H9 (cell line): ENCODE results near the gene FARP1. TPM values are rescaled to one million over a fixed set of nuclear protein-coding genes. Genes with fewer than 3 reads are reported as not detected.

Source experiments
- DNase-seq: peaks from one replicate; pipeline ENCODE4 v3.0.0-alpha.2; 2017
- H2AFZ ChIP-seq: one replicate; pipeline ENCODE4 v1.6.1; 2013; ENCODE audit warnings: mild to moderate bottlenecking, low read length, control low read depth, moderate library complexity
- H2AK5ac ChIP-seq: 2 replicates; pipeline ENCODE4 v1.6.1; 2013; ENCODE audit warnings: low read length, control low read depth, mixed read lengths; ENCODE audit not compliant: insufficient read length
- H2BK120ac ChIP-seq: one replicate; pipeline ENCODE4 v1.6.1; 2013; ENCODE audit warnings: low read depth, mild to moderate bottlenecking, low read length, control low read depth, inconsistent platforms; ENCODE audit not compliant: poor library complexity, severe bottlenecking
- H2BK12ac ChIP-seq: 2 replicates; pipeline ENCODE4 v1.6.1; 2013; ENCODE audit warnings: low read length, control low read depth, mixed read lengths, low read depth; ENCODE audit not compliant: insufficient read length
- H2BK15ac ChIP-seq: 2 replicates; pipeline ENCODE4 v1.6.1; 2013; ENCODE audit warnings: low read depth, low read length, control low read depth
- H2BK20ac ChIP-seq: one replicate; pipeline ENCODE4 v1.6.1; 2013; ENCODE audit warnings: low read depth, mild to moderate bottlenecking, low read length, control low read depth, inconsistent platforms; ENCODE audit not compliant: poor library complexity, severe bottlenecking
- H2BK5ac ChIP-seq: 2 replicates; pipeline ENCODE4 v1.6.1; 2013; ENCODE audit warnings: low read length, control low read depth, mixed read lengths; ENCODE audit not compliant: insufficient read length
- H3K14ac ChIP-seq: 2 replicates; pipeline ENCODE4 v1.6.1; 2013; ENCODE audit warnings: low read length, control low read depth; ENCODE audit not compliant: insufficient read depth
- H3K18ac ChIP-seq: 2 replicates; pipeline ENCODE4 v1.6.1; 2013; ENCODE audit warnings: low read depth, mild to moderate bottlenecking, mixed read lengths, low read length, control low read depth; ENCODE audit not compliant: insufficient read length
- H3K23ac ChIP-seq: 2 replicates; pipeline ENCODE4 v1.6.1; 2013; ENCODE audit warnings: low read length, control low read depth, mixed read lengths, low read depth; ENCODE audit not compliant: insufficient read length
- H3K23me2 ChIP-seq: 2 replicates; pipeline ENCODE4 v1.6.1; 2013; ENCODE audit warnings: low read depth, mild to moderate bottlenecking, mixed read lengths, low read length, control low read depth; ENCODE audit not compliant: insufficient read length, poor library complexity, severe bottlenecking
- H3K27ac ChIP-seq: 2 replicates; pipeline ENCODE4 v1.5.1; 2013; ENCODE audit warnings: low read length, control low read depth, mixed read lengths, low read depth; ENCODE audit not compliant: insufficient read length
- H3K27me3 ChIP-seq: 2 replicates; pipeline ENCODE4 v1.6.1; 2013; ENCODE audit warnings: low read length, control low read depth, inconsistent platforms; ENCODE audit not compliant: insufficient read depth
- H3K4ac ChIP-seq: 2 replicates; pipeline ENCODE4 v1.6.1; 2013; ENCODE audit warnings: low read depth, mild to moderate bottlenecking, control low read depth, inconsistent platforms, low read length, moderate library complexity
- H3K4me1 ChIP-seq: 2 replicates; pipeline ENCODE4 v1.6.1; 2013; ENCODE audit warnings: low read length, control low read depth, inconsistent platforms; ENCODE audit not compliant: insufficient read depth
- H3K4me2 ChIP-seq: 2 replicates; pipeline ENCODE4 v1.6.1; 2013; ENCODE audit warnings: low read length, control low read depth, mixed read lengths; ENCODE audit not compliant: insufficient read length, insufficient read depth
- H3K56ac ChIP-seq: 2 replicates; pipeline ENCODE4 v1.6.1; 2013; ENCODE audit warnings: low read depth, mild to moderate bottlenecking, mixed read lengths, low read length, control low read depth; ENCODE audit not compliant: insufficient read length
- H3K79me1 ChIP-seq: 2 replicates; pipeline ENCODE4 v1.6.1; 2013; ENCODE audit warnings: low read depth, mild to moderate bottlenecking, moderate library complexity, low read length, control low read depth, inconsistent platforms; ENCODE audit not compliant: insufficient read depth, poor library complexity, severe bottlenecking
- H3K79me2 ChIP-seq: 2 replicates; pipeline ENCODE4 v1.6.1; 2013; ENCODE audit warnings: low read length, control low read depth, inconsistent platforms; ENCODE audit not compliant: insufficient read depth
- H3K9ac ChIP-seq: 2 replicates; pipeline ENCODE4 v1.6.1; 2013; ENCODE audit warnings: low read length, control low read depth, mixed read lengths; ENCODE audit not compliant: insufficient read length; ENCODE audit errors: extremely low read depth
- H3K9me3 ChIP-seq: one replicate; pipeline ENCODE4 v1.6.1; 2013; ENCODE audit warnings: low read depth, low read length, inconsistent platforms; ENCODE audit not compliant: control insufficient read depth
- H3T11ph ChIP-seq: one replicate; pipeline ENCODE4 v1.6.1; 2013; ENCODE audit warnings: mild to moderate bottlenecking, low read length, control low read depth, inconsistent platforms
- H4K20me1 ChIP-seq: one replicate; pipeline ENCODE4 v1.6.1; 2013; ENCODE audit not compliant: control insufficient read depth, insufficient read length, insufficient read depth
- H4K5ac ChIP-seq: 2 replicates; pipeline ENCODE4 v1.6.1; 2013; ENCODE audit warnings: low read depth, mild to moderate bottlenecking, mixed read lengths, low read length, control low read depth; ENCODE audit not compliant: insufficient read length
- H4K8ac ChIP-seq: replicated peaks from 2 replicates; pipeline ENCODE4 v1.6.1; 2013; ENCODE audit warnings: low read length, control low read depth, mixed read lengths, low read depth; ENCODE audit not compliant: insufficient read length
- H4K91ac ChIP-seq: 2 replicates; pipeline ENCODE4 v1.6.1; 2013; ENCODE audit warnings: low read depth, mild to moderate bottlenecking, moderate library complexity, mixed read lengths, low read length, control low read depth; ENCODE audit not compliant: insufficient read length
- H3K27ac Mint-ChIP-seq, 3 experiments: 2 replicates in 2 of 3; 3 replicates in 1 of 3; pipeline ENCODE4 v1.8.0; 2020 to 2021; ENCODE audit warnings: mixed read lengths in 3 of 3, mild to moderate bottlenecking in 1 of 3, moderate library complexity in 1 of 3
- H3K27me3 Mint-ChIP-seq: 2 replicates; pipeline ENCODE4 v1.8.0; 2021; ENCODE audit warnings: low read depth, mild to moderate bottlenecking, moderate library complexity, mixed read lengths
- H3K36me3 Mint-ChIP-seq, 3 experiments: 2 replicates in 2 of 3; 3 replicates in 1 of 3; pipeline ENCODE4 v1.8.0; 2020 to 2021; ENCODE audit warnings: low read depth in 3 of 3, mixed read lengths in 3 of 3; ENCODE audit not compliant: insufficient read depth in 1 of 3
- H3K4me1 Mint-ChIP-seq, 2 experiments: 2 replicates each; pipeline ENCODE4 v1.8.0; 2020; ENCODE audit warnings: mixed read lengths in 2 of 2
- H3K4me3 Mint-ChIP-seq, 2 experiments: 2 replicates in 1 of 2; 3 replicates in 1 of 2; pipeline ENCODE4 v1.8.0; 2020 to 2021; ENCODE audit warnings: mild to moderate bottlenecking in 2 of 2, mixed read lengths in 2 of 2, moderate library complexity in 1 of 2
- H3K9me3 Mint-ChIP-seq, 2 experiments: 2 replicates in 1 of 2; 3 replicates in 1 of 2; pipeline ENCODE4 v1.8.0; 2020; ENCODE audit warnings: mild to moderate bottlenecking in 2 of 2, mixed read lengths in 2 of 2, moderate library complexity in 1 of 2
- CTCF ChIP-seq: fragments of 200-600 bp; sonication (generic); conservative IDR thresholded peaks from 3 replicates; pipeline ENCODE4 v1.8.0; 2021; ENCODE audit warnings: antibody characterized with exemption, mild to moderate bottlenecking
- WGBS: extraction: QIAGEN DNeasy Blood & Tissue Kit; methylation state at CpG from one replicate; pipeline ENCODE4 v1.1.7; 2013; ENCODE audit warnings: missing lambda C conversion rate, low lambda C conversion rate, mixed read lengths; ENCODE audit not compliant: insufficient read length; ENCODE audit errors: extremely low coverage; 5-methylcytosine and 5-hydroxymethylcytosine counted together
- microRNA-seq: library from miRNA; unstranded; fragments of <30 nt; microRNA quantifications from one replicate; pipeline ENCODE4, GENCODE V29; 2020; ENCODE audit warnings: borderline microRNAs expressed
- total RNA-seq: library from RNA; stranded (reverse); gene quantifications from 2 replicates; pipeline ENCODE4 v1.2.1, GENCODE V29; 2021

FARP1 gene
- total RNA-seq, 1 experiment from 2014 or later = 95.9 TPM

- H3K79me2 ChIP-seq = peaks cover 21% of the 10 kb centered on the region
- H3K4me2 ChIP-seq = no peak overlapping the region
- no peak overlapping the region for H4K91ac ChIP-seq
- H4K20me1 ChIP-seq = no peaks in the 10 kb centered on the region
- H3T11ph ChIP-seq = no peak overlapping the region
- H3K4me1 Mint-ChIP-seq = peaks cover 52 to 77% of the 10 kb centered on the region in 2 experiments
- H2AK5ac ChIP-seq = no peak overlapping the region
- H3K36me3 Mint-ChIP-seq = peaks cover 7 to 15% (median 15%) of the 10 kb centered on the region in 3 experiments
- no peak overlapping the region for H2BK12ac ChIP-seq
- no peak overlapping the region for H2BK120ac ChIP-seq
- no peaks in the 10 kb centered on the region for H3K9me3 ChIP-seq
- no peaks in the 10 kb centered on the region for H3K23me2 ChIP-seq
- peaks cover 10% of the 10 kb centered on the region; the same call in 1 of the 2 replicates for H3K4me1 ChIP-seq
- H3K27me3 Mint-ChIP-seq = no peaks in the 10 kb centered on the region
- no peak overlapping the region for H3K56ac ChIP-seq
- H2BK20ac ChIP-seq = no peak overlapping the region
- no peak overlapping the region for H2BK15ac ChIP-seq
- no peak overlapping the region for H2AFZ ChIP-seq
- H4K5ac ChIP-seq = no peak overlapping the region
- H3K9me3 Mint-ChIP-seq = no peaks in the 10 kb centered on the region
- no peak overlapping the region for H3K4me3 Mint-ChIP-seq
- TF ChIP-seq CTCF = no peak
- WGBS = no CpG with 5 or more reads among the region's 12 CpGs
- H3K23ac ChIP-seq = no peak overlapping the region
- H3K14ac ChIP-seq = no peak overlapping the region
- H3K79me1 ChIP-seq = peaks cover 14% of the 10 kb centered on the region
- no peak overlapping the region for H4K8ac ChIP-seq
- no peak overlapping the region for H3K27ac ChIP-seq
- no peak overlapping the region for H2BK5ac ChIP-seq
- DNase-seq = no peak
- H3K27me3 ChIP-seq = no peaks in the 10 kb centered on the region
- peak overlapping the region in 2 of 3 experiments; percentile 42 to 54; a peak in 2 of 7 replicates for H3K27ac Mint-ChIP-seq
- H3K4ac ChIP-seq = no peak overlapping the region
- H3K9ac ChIP-seq = no peak overlapping the region
- no peak overlapping the region for H3K18ac ChIP-seq
Observed at GRCh38 chr13:98504371-98504963, 361.6 kb downstream of the FARP1 start.

Small RNAs within 50 kb of the gene (microRNA-seq; reads per million reads assigned to microRNA genes)
- 0.35 reads per million for gene MIR3170

Other genes starting within 250 kb of the FARP1 start
- gene IPO5, start 189.4 kb upstream of the FARP1 start, total RNA-seq = 326 and 342 TPM in 2 replicates
- gene RNF113B, start 34.2 kb downstream of the FARP1 start, total RNA-seq = not detected in 2 replicates